KMS-11 (cell line): ENCODE results near the gene BCAN.

ENCODE experiments used
- H2AFZ ChIP-seq: fragments of 200-600 bp; sonication (generic); 2 replicates; pipeline ENCODE4 v1.6.1; 2016; ENCODE audit warnings: antibody characterized with exemption, mixed run types, low read depth
- H3K27ac ChIP-seq: fragments of 200-600 bp; sonication (generic); 2 replicates; pipeline ENCODE4 v1.6.1; 2016; ENCODE audit warnings: mild to moderate bottlenecking, mixed run types
- H3K27me3 ChIP-seq: fragments of 200-600 bp; sonication (generic); 2 replicates; pipeline ENCODE4 v1.6.1; 2017; ENCODE audit warnings: mild to moderate bottlenecking, low read depth, mixed run types, moderate library complexity; ENCODE audit not compliant: insufficient read depth
- H3K36me3 ChIP-seq: fragments of 200-600 bp; sonication (generic); 2 replicates; pipeline ENCODE4 v1.6.1; 2017; ENCODE audit warnings: mild to moderate bottlenecking, mixed run types; ENCODE audit not compliant: insufficient read depth
- H3K4me1 ChIP-seq: fragments of 200-600 bp; sonication (generic); 2 replicates; pipeline ENCODE4 v1.6.1; 2016; ENCODE audit warnings: mild to moderate bottlenecking, low read depth, mixed run types; ENCODE audit not compliant: poor library complexity, severe bottlenecking
- H3K4me2 ChIP-seq: fragments of 200-600 bp; sonication (generic); 2 replicates; pipeline ENCODE4 v1.7.0; 2016; ENCODE audit warnings: mild to moderate bottlenecking, mixed run types
- H3K4me3 ChIP-seq: fragments of 200-600 bp; sonication (generic); IDR thresholded peaks from 2 replicates; pipeline ENCODE4 v1.6.1; 2017; ENCODE audit warnings: low read depth, low read length, mixed read lengths; ENCODE audit not compliant: insufficient read depth
- H3K79me2 ChIP-seq: fragments of 200-600 bp; sonication (generic); 2 replicates; pipeline ENCODE4 v1.6.1; 2016; ENCODE audit warnings: low read depth, mixed run types; ENCODE audit not compliant: insufficient read depth
- H3K9ac ChIP-seq: fragments of 200-600 bp; sonication (generic); 2 replicates; pipeline ENCODE4 v1.6.1; 2016; ENCODE audit warnings: mild to moderate bottlenecking, mixed run types
- H4K20me1 ChIP-seq: fragments of 200-600 bp; sonication (generic); 2 replicates; pipeline ENCODE4 v1.6.1; 2016; ENCODE audit warnings: mild to moderate bottlenecking, mixed run types; ENCODE audit not compliant: insufficient read depth
- TF ChIP-seq, protein P1 (sequence below): fragments of 200-600 bp; sonication (generic); conservative IDR thresholded peaks from 2 replicates; pipeline ENCODE4 v1.6.1; 2017; ENCODE audit warnings: low read depth, mild to moderate bottlenecking, antibody characterized with exemption, low read length, moderate library complexity, mixed read lengths

Gene BCAN

GRCh38 chr1:156696755-156697154, 54.8 kb downstream of the BCAN start:
- H3K27ac ChIP-seq = no peak overlapping the region
- H3K36me3 ChIP-seq = no peaks in the 10 kb centered on the region
- peaks cover 96% of the 10 kb centered on the region for H3K27me3 ChIP-seq
- TF ChIP-seq, protein P1, sequence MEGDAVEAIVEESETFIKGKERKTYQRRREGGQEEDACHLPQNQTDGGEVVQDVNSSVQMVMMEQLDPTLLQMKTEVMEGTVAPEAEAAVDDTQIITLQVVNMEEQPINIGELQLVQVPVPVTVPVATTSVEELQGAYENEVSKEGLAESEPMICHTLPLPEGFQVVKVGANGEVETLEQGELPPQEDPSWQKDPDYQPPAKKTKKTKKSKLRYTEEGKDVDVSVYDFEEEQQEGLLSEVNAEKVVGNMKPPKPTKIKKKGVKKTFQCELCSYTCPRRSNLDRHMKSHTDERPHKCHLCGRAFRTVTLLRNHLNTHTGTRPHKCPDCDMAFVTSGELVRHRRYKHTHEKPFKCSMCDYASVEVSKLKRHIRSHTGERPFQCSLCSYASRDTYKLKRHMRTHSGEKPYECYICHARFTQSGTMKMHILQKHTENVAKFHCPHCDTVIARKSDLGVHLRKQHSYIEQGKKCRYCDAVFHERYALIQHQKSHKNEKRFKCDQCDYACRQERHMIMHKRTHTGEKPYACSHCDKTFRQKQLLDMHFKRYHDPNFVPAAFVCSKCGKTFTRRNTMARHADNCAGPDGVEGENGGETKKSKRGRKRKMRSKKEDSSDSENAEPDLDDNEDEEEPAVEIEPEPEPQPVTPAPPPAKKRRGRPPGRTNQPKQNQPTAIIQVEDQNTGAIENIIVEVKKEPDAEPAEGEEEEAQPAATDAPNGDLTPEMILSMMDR = no peak
- H3K4me1 ChIP-seq = peaks cover 11% of the 10 kb centered on the region
- no peaks in the 10 kb centered on the region for H4K20me1 ChIP-seq
- H2AFZ ChIP-seq = no peak overlapping the region
- no peak overlapping the region for H3K9ac ChIP-seq
- no peaks in the 10 kb centered on the region for H3K79me2 ChIP-seq
- H3K4me3 ChIP-seq = no peak overlapping the region
- H3K4me2 ChIP-seq = no peak overlapping the region

DNA sequence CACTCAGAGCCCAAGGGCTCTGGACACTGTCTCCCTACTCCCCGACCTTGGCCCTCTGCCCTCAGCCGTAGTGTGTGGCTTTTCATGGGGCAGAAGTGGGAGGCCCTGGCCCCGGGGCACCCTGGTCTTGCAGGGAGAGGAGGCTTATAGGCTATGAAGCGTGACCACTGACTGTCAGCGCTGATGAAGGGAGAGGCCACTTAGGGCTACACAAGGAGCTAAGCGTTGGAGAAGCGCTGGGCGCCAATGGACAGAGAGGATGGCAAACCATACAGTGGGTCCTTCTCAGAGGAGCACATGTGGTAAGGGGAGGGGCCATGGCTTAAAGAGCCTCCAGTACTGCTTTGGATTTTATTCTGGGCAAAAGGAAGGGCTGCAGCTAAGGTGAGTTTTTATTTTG, 55.6 kb downstream of the BCAN start:
- no peaks in the 10 kb centered on the region for H4K20me1 ChIP-seq
- H2AFZ ChIP-seq = no peak overlapping the region
- H3K27me3 ChIP-seq = peaks cover 96% of the 10 kb centered on the region
- H3K4me1 ChIP-seq = peaks cover 11% of the 10 kb centered on the region
- H3K4me3 ChIP-seq = no peak overlapping the region
- H3K79me2 ChIP-seq = no peaks in the 10 kb centered on the region
- no peak overlapping the region for H3K27ac ChIP-seq
- TF ChIP-seq, protein P1 = no peak
- H3K9ac ChIP-seq = no peak overlapping the region
- no peak overlapping the region for H3K4me2 ChIP-seq
- H3K36me3 ChIP-seq = no peaks in the 10 kb centered on the region

GRCh38 chr1:156698995-156699394, 57.1 kb downstream of the BCAN start:
- Histone ChIP-seq H4K20me1 (no peaks in the 10 kb centered on the region), H3K27me3 (peaks cover 96% of the 10 kb centered on the region), H3K79me2 (no peaks in the 10 kb centered on the region), H2AFZ (no peak overlapping the region), H3K36me3 (no peaks in the 10 kb centered on the region), H3K4me3 (no peak overlapping the region), H3K4me2 (no peak overlapping the region), H3K9ac (no peak overlapping the region), H3K4me1 (no peaks in the 10 kb centered on the region), H3K27ac (no peak overlapping the region)
- TF ChIP-seq, protein P1 = no peak

- Histone ChIP-seq H3K9ac (no peak overlapping the region), H3K27me3 (peaks cover 99% of the 10 kb centered on the region), H3K27ac (no peak overlapping the region), H3K36me3 (no peaks in the 10 kb centered on the region), H3K4me1 (peaks cover 13% of the 10 kb centered on the region), H3K4me3 (no peak overlapping the region), H3K4me2 (no peak overlapping the region), H4K20me1 (no peaks in the 10 kb centered on the region), H3K79me2 (no peaks in the 10 kb centered on the region), H2AFZ (no peak overlapping the region)
- TF ChIP-seq, protein P1 = no peak
Measured at GRCh38 chr1:156700736-156701531, 59.0 kb downstream of the BCAN start.
